Loucy (cell line): ENCODE data around the gene PARP3.

Experiments
- H2AFZ ChIP-seq: fragments of 200-600 bp; sonication (generic); 2 replicates; pipeline ENCODE4 v1.6.0; 2016; ENCODE audit warnings: antibody characterized with exemption, mild to moderate bottlenecking, low read length, moderate library complexity
- H3F3A ChIP-seq: fragments of 200-600 bp; 2 replicates; pipeline ENCODE4 v1.6.0; 2016; ENCODE audit warnings: antibody characterized with exemption, low read depth, mild to moderate bottlenecking
- H3K27me3 ChIP-seq: fragments of 200-600 bp; sonication (generic); 2 replicates; pipeline ENCODE4 v1.6.1; 2014; ENCODE audit warnings: low read length, mild to moderate bottlenecking; ENCODE audit not compliant: insufficient read depth, poor library complexity, severe bottlenecking
- H3K36me3 ChIP-seq: fragments of 200-600 bp; sonication (generic); 2 replicates; pipeline ENCODE4 v1.6.1; 2016; ENCODE audit warnings: low read length; ENCODE audit not compliant: insufficient read depth
- H3K4me1 ChIP-seq: fragments of 200-600 bp; sonication (generic); 2 replicates; pipeline ENCODE4 v1.5.1; 2014; ENCODE audit warnings: low read length, mild to moderate bottlenecking; ENCODE audit not compliant: insufficient read depth, poor library complexity, severe bottlenecking
- H3K4me2 ChIP-seq: fragments of 200-600 bp; sonication (generic); 2 replicates; pipeline ENCODE4 v1.6.0; 2014; ENCODE audit warnings: antibody characterized with exemption, low read length, low read depth, mild to moderate bottlenecking; ENCODE audit not compliant: poor library complexity, severe bottlenecking
- H3K4me3 ChIP-seq: fragments of 200-600 bp; sonication (generic); 2 replicates; pipeline ENCODE4 v1.5.1; 2014; ENCODE audit warnings: low read length, mild to moderate bottlenecking, mixed read lengths; ENCODE audit not compliant: poor library complexity, severe bottlenecking
- H3K79me2 ChIP-seq: fragments of 200-600 bp; sonication (generic); 2 replicates; pipeline ENCODE4 v1.6.1; 2014; ENCODE audit warnings: low read length; ENCODE audit not compliant: insufficient read depth
- H3K9ac ChIP-seq: fragments of 200-600 bp; sonication (generic); 2 replicates; pipeline ENCODE4 v1.6.0; 2014; ENCODE audit warnings: mild to moderate bottlenecking, low read depth, low read length, moderate library complexity; ENCODE audit not compliant: poor library complexity, severe bottlenecking
- H3K9me2 ChIP-seq: fragments of 200-600 bp; sonication (generic); replicated peaks from 2 replicates; pipeline ENCODE4 v1.6.1; 2016; ENCODE audit warnings: low read depth, low read length, mixed read lengths
- H3K9me3 ChIP-seq: fragments of 200-600 bp; sonication (generic); 2 replicates; pipeline ENCODE4 v1.6.1; 2014; ENCODE audit warnings: mild to moderate bottlenecking, antibody characterized with exemption, low read length, low read depth; ENCODE audit not compliant: insufficient read depth
- H4K20me1 ChIP-seq: fragments of 200-600 bp; sonication (generic); 2 replicates; pipeline ENCODE4 v1.6.0; 2014; ENCODE audit warnings: antibody characterized with exemption, low read length, mild to moderate bottlenecking; ENCODE audit not compliant: insufficient read depth, poor library complexity, severe bottlenecking
- CTCF ChIP-seq: fragments of 200-600 bp; sonication (generic); conservative IDR thresholded peaks from 2 replicates; pipeline ENCODE4 v1.5.1; 2014; ENCODE audit warnings: mild to moderate bottlenecking, antibody characterized with exemption, low read length
- EZH2phosphoT487 ChIP-seq: fragments of 200-600 bp; IDR thresholded peaks from 2 replicates; pipeline ENCODE4 v1.6.1; 2018; ENCODE audit warnings: antibody characterized with exemption, mild to moderate bottlenecking, moderate library complexity, borderline replicate concordance

The PARP3 gene

GRCh38 chr3:51971350-51971749 is 29.2 kb downstream of the PARP3 start:
- no peak overlapping the region for H3K4me3 ChIP-seq
- TF ChIP-seq CTCF (no peak), EZH2phosphoT487 (no peak)
- no peaks in the 10 kb centered on the region for H3K9me3 ChIP-seq
- H3K27me3 ChIP-seq: no peaks in the 10 kb centered on the region
- no peaks in the 10 kb centered on the region for H4K20me1 ChIP-seq
- H3F3A ChIP-seq: peaks cover 5% of the 10 kb centered on the region; the same call in 1 of the 2 replicates
- peaks cover 19% of the 10 kb centered on the region for H3K79me2 ChIP-seq
- no peak overlapping the region for H3K9ac ChIP-seq
- no peaks in the 10 kb centered on the region for H3K36me3 ChIP-seq
- H3K4me2 ChIP-seq: no peak overlapping the region
- no peaks in the 10 kb centered on the region for H3K9me2 ChIP-seq
- H2AFZ ChIP-seq: no peak overlapping the region
- peaks cover 42% of the 10 kb centered on the region for H3K4me1 ChIP-seq

- Histone ChIP-seq H2AFZ (peak overlapping the region; percentile 95), H3K27me3 (no peaks in the 10 kb centered on the region), H3K79me2 (peaks cover 14% of the 10 kb centered on the region), H3K9me2 (no peaks in the 10 kb centered on the region), H4K20me1 (no peaks in the 10 kb centered on the region), H3K4me3 (peak overlapping the region; percentile 97), H3F3A (peaks cover 9% of the 10 kb centered on the region; the same call in 1 of the 2 replicates), H3K36me3 (no peaks in the 10 kb centered on the region), H3K4me1 (peaks cover 37% of the 10 kb centered on the region), H3K9ac (peak overlapping the region; percentile 95), H3K4me2 (peak overlapping the region; percentile 99), H3K9me3 (no peaks in the 10 kb centered on the region)
- TF ChIP-seq EZH2phosphoT487: no peak
These were observed 32.3 kb downstream of the PARP3 start for GRCh38 chr3:51974277-51974962.

- no peaks in the 10 kb centered on the region for H3K9me3 ChIP-seq
- peaks cover 9% of the 10 kb centered on the region; the same call in 1 of the 2 replicates for H3F3A ChIP-seq
- peak within 1 kb of the TSS; percentile 95 for H2AFZ ChIP-seq
- H3K9ac ChIP-seq: peak within 1 kb of the TSS; percentile 95
- no peaks in the 10 kb centered on the region for H3K36me3 ChIP-seq
- no peaks in the 10 kb centered on the region for H3K9me2 ChIP-seq
- peak within 1 kb of the TSS; percentile 97 for H3K4me3 ChIP-seq
- TF ChIP-seq EZH2phosphoT487: no peak
- no peak for TF ChIP-seq CTCF
- H3K4me1 ChIP-seq: peaks cover 35% of the 10 kb centered on the region
- H3K79me2 ChIP-seq: peaks cover 14% of the 10 kb centered on the region
- no peaks in the 10 kb centered on the region for H4K20me1 ChIP-seq
- H3K4me2 ChIP-seq: peak within 1 kb of the TSS; percentile 99
- no peaks in the 10 kb centered on the region for H3K27me3 ChIP-seq
These were observed 33.0 kb downstream of the PARP3 start, which contains the start of gene ABHD14A for GRCh38 chr3:51974963-51975851. Gene ABHD14A, plus strand, starts transcription at chr3:51975064. Its CDS starts 72 bp downstream, at chr3:51975136.
